Trophoblast cell (in vitro differentiated cells and primary cell): ENCODE results near the gene SPOCK1.

Experiments
- DNase-seq, 2 donors: peaks; one replicate each; pipeline ENCODE4 v3.0.0-alpha.2; 2016
- H2AFZ ChIP-seq: 2 replicates; pipeline ENCODE4 v1.6.1; 2013; ENCODE audit warnings: low read length, moderate library complexity, mild to moderate bottlenecking; ENCODE audit not compliant: insufficient read depth, poor library complexity
- H2AK5ac ChIP-seq: 2 replicates; pipeline ENCODE4 v1.6.1; 2013; ENCODE audit warnings: mild to moderate bottlenecking, low read length
- H2BK120ac ChIP-seq: 2 replicates; pipeline ENCODE4 v1.6.1; 2013; ENCODE audit warnings: low read length, mild to moderate bottlenecking, moderate library complexity; ENCODE audit not compliant: insufficient read depth, poor library complexity
- H2BK12ac ChIP-seq: 2 replicates; pipeline ENCODE4 v1.6.1; 2013; ENCODE audit warnings: mild to moderate bottlenecking, low read length, moderate library complexity
- H2BK5ac ChIP-seq: 2 replicates; pipeline ENCODE4 v1.6.1; 2013; ENCODE audit warnings: low read length, low read depth, moderate library complexity, mild to moderate bottlenecking; ENCODE audit not compliant: poor library complexity
- H3K14ac ChIP-seq: 2 replicates; pipeline ENCODE4 v1.6.1; 2013; ENCODE audit warnings: mild to moderate bottlenecking, low read length
- H3K18ac ChIP-seq: 2 replicates; pipeline ENCODE4 v1.6.1; 2013; ENCODE audit warnings: mild to moderate bottlenecking, low read length
- H3K23ac ChIP-seq: 2 replicates; pipeline ENCODE4 v1.6.1; 2013; ENCODE audit warnings: low read length
- H3K27ac ChIP-seq: 2 replicates; pipeline ENCODE4 v1.5.1; 2013; ENCODE audit warnings: low read depth, mild to moderate bottlenecking, inconsistent platforms, low read length, moderate library complexity
- H3K27me3 ChIP-seq: 2 replicates; pipeline ENCODE4 v1.6.1; 2013; ENCODE audit warnings: inconsistent platforms, mild to moderate bottlenecking, low read length, moderate library complexity; ENCODE audit not compliant: insufficient read depth
- H3K36me3 ChIP-seq, 2 experiments: 1 replicate in 1 of 2; 2 replicates in 1 of 2; pipeline ENCODE4 v1.6.1; 2013; ENCODE audit warnings: low read length in 2 of 2, mild to moderate bottlenecking in 2 of 2, moderate library complexity in 1 of 2; ENCODE audit not compliant: insufficient read depth in 2 of 2, control insufficient read depth in 1 of 2
- H3K4ac ChIP-seq: 2 replicates; pipeline ENCODE4 v1.6.1; 2013; ENCODE audit warnings: low read depth, mild to moderate bottlenecking, low read length, moderate library complexity
- H3K4me1 ChIP-seq, 2 experiments: 1 replicate in 1 of 2; 2 replicates in 1 of 2; pipeline ENCODE4 v1.6.1; 2013; ENCODE audit warnings: low read length in 2 of 2, mild to moderate bottlenecking in 2 of 2, moderate library complexity in 1 of 2; ENCODE audit not compliant: insufficient read depth in 2 of 2, control insufficient read depth in 1 of 2
- H3K4me2 ChIP-seq: 2 replicates; pipeline ENCODE4 v1.6.1; 2013; ENCODE audit warnings: inconsistent platforms, mild to moderate bottlenecking, low read length, moderate library complexity
- H3K4me3 ChIP-seq: 2 replicates; pipeline ENCODE4 v1.5.1; 2013; ENCODE audit warnings: mild to moderate bottlenecking, low read depth, low read length, inconsistent platforms
- H3K79me1 ChIP-seq: one replicate; pipeline ENCODE4 v1.6.1; 2013; ENCODE audit warnings: low read length
- H3K79me2 ChIP-seq: 2 replicates; pipeline ENCODE4 v1.6.1; 2013; ENCODE audit warnings: low read length, mild to moderate bottlenecking; ENCODE audit not compliant: control insufficient read depth, insufficient read depth, poor library complexity
- H3K9ac ChIP-seq: 2 replicates; pipeline ENCODE4 v1.6.1; 2013; ENCODE audit warnings: mild to moderate bottlenecking, low read length
- H3K9me3 ChIP-seq: 2 replicates; pipeline ENCODE4 v1.6.1; 2013; ENCODE audit warnings: low read depth, mild to moderate bottlenecking, control low read depth, inconsistent platforms, low read length; ENCODE audit not compliant: insufficient read depth
- H4K12ac ChIP-seq: 2 replicates; pipeline ENCODE4 v1.6.1; 2013; ENCODE audit warnings: low read depth, mild to moderate bottlenecking, low read length, moderate library complexity
- H4K8ac ChIP-seq: 2 replicates; pipeline ENCODE4 v1.6.1; 2013; ENCODE audit warnings: low read depth, mild to moderate bottlenecking, low read length, moderate library complexity
- H4K91ac ChIP-seq: one replicate; pipeline ENCODE4 v1.6.1; 2013; ENCODE audit warnings: low read depth, mild to moderate bottlenecking, low read length, moderate library complexity
- whole genome bisulfite sequencing: extraction: QIAGEN DNeasy Blood & Tissue Kit; methylation state at CpG from one replicate; pipeline ENCODE4 v1.1.7; 2013; ENCODE audit warnings: missing lambda C conversion rate; ENCODE audit not compliant: insufficient read length, insufficient coverage; ENCODE audit errors: extremely low coverage; 5-methylcytosine and 5-hydroxymethylcytosine counted together

SPOCK1 gene

GRCh38 chr5:137122558-137122957 is 376.6 kb downstream of the SPOCK1 start:
- Histone ChIP-seq H3K4me3 (no peak overlapping the region), H2AFZ (no peak overlapping the region), H4K91ac (no peak overlapping the region), H3K79me2 (no peaks in the 10 kb centered on the region), H2BK5ac (no peak overlapping the region), H3K27me3 (no peaks in the 10 kb centered on the region), H3K36me3 (no peaks in the 10 kb centered on the region), H2AK5ac (no peak overlapping the region), H3K79me1 (no peaks in the 10 kb centered on the region), H3K18ac (no peak overlapping the region), H3K23ac (no peak overlapping the region), H2BK120ac (no peak overlapping the region), H3K9me3 (no peaks in the 10 kb centered on the region), H3K4me2 (no peak overlapping the region), H3K14ac (no peak overlapping the region), H2BK12ac (no peak overlapping the region), H4K12ac (no peak overlapping the region), H3K27ac (no peak overlapping the region), H3K4me1 (no peaks in the 10 kb centered on the region), H3K4ac (no peak overlapping the region), H3K9ac (no peak overlapping the region), H4K8ac (no peak overlapping the region)
- no peak for DNase-seq
- WGBS: no CpG with 5 or more reads among the region's 2 CpGs

- Histone ChIP-seq H3K27me3 (no peaks in the 10 kb centered on the region), H3K18ac (no peak overlapping the region), H3K14ac (no peak overlapping the region), H2BK5ac (no peak overlapping the region), H4K12ac (no peak overlapping the region), H3K4ac (no peak overlapping the region), H3K4me1 (no peaks in the 10 kb centered on the region), H4K8ac (no peak overlapping the region), H2BK120ac (no peak overlapping the region), H2AK5ac (no peak overlapping the region), H3K4me2 (no peak overlapping the region), H3K36me3 (no peaks in the 10 kb centered on the region), H3K79me1 (no peaks in the 10 kb centered on the region), H3K9me3 (no peaks in the 10 kb centered on the region), H3K9ac (no peak overlapping the region), H2BK12ac (no peak overlapping the region), H3K27ac (no peak overlapping the region), H4K91ac (no peak overlapping the region), H3K23ac (no peak overlapping the region), H3K79me2 (no peaks in the 10 kb centered on the region), H2AFZ (no peak overlapping the region), H3K4me3 (no peak overlapping the region)
- no CpG with 5 or more reads among the region's 3 CpGs for WGBS
- DNase-seq: no peak
Observed at GRCh38 chr5:137122075-137122474, 377.1 kb downstream of the SPOCK1 start.

GRCh38 chr5:137119321-137119720 is 379.8 kb downstream of the SPOCK1 start:
- no peak overlapping the region for H2BK12ac ChIP-seq
- H4K8ac ChIP-seq: no peak overlapping the region
- no peaks in the 10 kb centered on the region for H3K79me1 ChIP-seq
- no peak overlapping the region for H3K4me2 ChIP-seq
- no peak overlapping the region for H4K12ac ChIP-seq
- no peak overlapping the region for H4K91ac ChIP-seq
- H3K36me3 ChIP-seq: no peaks in the 10 kb centered on the region
- no peak overlapping the region for H3K18ac ChIP-seq
- no peak overlapping the region for H2AFZ ChIP-seq
- H3K14ac ChIP-seq: no peak overlapping the region
- H3K4me3 ChIP-seq: no peak overlapping the region
- H3K4ac ChIP-seq: no peak overlapping the region
- H2BK120ac ChIP-seq: no peak overlapping the region
- H3K27ac ChIP-seq: no peak overlapping the region
- no peak overlapping the region for H2AK5ac ChIP-seq
- no peak for DNase-seq
- no peaks in the 10 kb centered on the region for H3K27me3 ChIP-seq
- no peak overlapping the region for H3K23ac ChIP-seq
- H3K9me3 ChIP-seq: peaks cover 2% of the 10 kb centered on the region
- WGBS: no CpG with 5 or more reads among the region's 6 CpGs
- H3K9ac ChIP-seq: no peak overlapping the region
- no peaks in the 10 kb centered on the region for H3K79me2 ChIP-seq
- no peak overlapping the region for H2BK5ac ChIP-seq
- H3K4me1 ChIP-seq: peaks cover 0 to 3% of the 10 kb centered on the region in 2 experiments

- Histone ChIP-seq H2BK12ac (no peak overlapping the region), H3K4me2 (no peak overlapping the region), H4K91ac (no peak overlapping the region), H3K4me1 (peaks cover 0 to 3% of the 10 kb centered on the region in 2 experiments), H3K79me1 (no peaks in the 10 kb centered on the region), H4K8ac (no peak overlapping the region), H3K18ac (no peak overlapping the region), H2AFZ (no peak overlapping the region), H3K9ac (no peak overlapping the region), H2AK5ac (no peak overlapping the region), H3K4me3 (no peak overlapping the region), H2BK5ac (no peak overlapping the region), H3K23ac (no peak overlapping the region), H3K79me2 (no peaks in the 10 kb centered on the region), H3K14ac (no peak overlapping the region), H3K27me3 (no peaks in the 10 kb centered on the region), H3K36me3 (no peaks in the 10 kb centered on the region), H2BK120ac (no peak overlapping the region), H3K4ac (no peak overlapping the region), H3K9me3 (peaks cover 2% of the 10 kb centered on the region), H3K27ac (no peak overlapping the region), H4K12ac (no peak overlapping the region)
- no peak for DNase-seq
- WGBS: no CpG with 5 or more reads among the region's 5 CpGs
Observed at GRCh38 chr5:137118629-137119028, 380.5 kb downstream of the SPOCK1 start.
